ENCODE results near the gene EXOC4.

EXOC4 gene

GRCh38 chr7:133662276-133662675, 409.4 kb downstream of the EXOC4 start:
- TF ChIP-seq CTCF (IDR thresholded peaks at IDR 0.05) = no peak

GRCh38 chr7:133662830-133663229, 410.0 kb downstream of the EXOC4 start:
- TF ChIP-seq CTCF (IDR thresholded peaks at IDR 0.05) = no peak

DNA sequence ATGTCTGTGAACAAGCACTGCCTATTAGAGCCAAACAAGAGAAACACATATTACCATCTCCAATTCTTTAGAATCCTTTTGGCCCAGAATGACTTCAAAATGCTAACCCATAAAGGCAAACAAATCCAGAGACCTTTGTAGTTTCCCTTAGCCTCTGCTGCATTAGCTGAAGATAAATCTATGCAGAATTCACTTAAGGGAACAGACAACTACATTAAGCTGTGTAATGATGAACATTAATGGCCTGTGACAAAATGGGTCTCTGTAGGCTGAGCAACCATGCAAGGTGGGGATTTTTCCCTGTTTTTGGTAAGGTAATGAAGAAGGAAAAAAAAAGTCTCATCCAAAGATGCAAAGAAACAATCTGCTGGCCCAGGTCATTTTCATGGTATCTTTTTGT, 411.6 kb downstream of the EXOC4 start:
- no peak for TF ChIP-seq CTCF (IDR thresholded peaks at IDR 0.05)

DNA sequence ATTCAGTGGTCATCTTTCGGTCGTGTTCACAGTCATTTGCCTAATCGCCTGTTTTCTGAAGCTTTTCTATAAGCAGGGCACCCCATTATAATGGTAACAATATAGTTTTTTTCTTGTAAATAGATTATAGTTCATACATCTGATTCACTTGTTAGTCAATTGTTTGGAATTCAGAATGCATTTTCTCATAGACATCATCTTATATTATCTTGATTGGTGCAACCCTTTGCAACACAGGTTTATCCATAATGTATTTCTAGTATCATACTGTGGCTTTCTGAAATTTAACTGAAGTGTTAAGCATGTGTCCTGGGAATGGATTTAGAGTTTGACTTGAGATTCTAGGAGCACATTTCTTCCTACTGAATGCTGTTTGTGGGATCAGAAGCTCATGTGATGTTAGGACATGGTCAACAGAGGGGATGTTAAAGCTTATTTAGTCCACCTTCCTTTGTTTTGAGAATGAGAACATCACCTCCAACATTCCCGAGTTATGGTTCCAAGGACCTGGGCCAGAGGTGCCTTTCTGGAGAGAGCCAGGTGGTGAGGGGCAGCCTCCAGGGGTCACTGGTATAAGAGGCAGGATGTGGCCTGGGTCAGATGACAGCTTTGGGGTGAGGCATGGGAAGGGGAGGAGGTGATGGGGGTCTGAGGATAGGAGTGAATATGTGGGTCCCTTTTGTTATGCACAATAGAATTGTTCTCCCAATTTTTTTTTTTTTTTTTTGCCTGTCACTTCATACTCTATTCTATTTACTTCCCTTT, 415.6 kb downstream of the EXOC4 start:
- no peak for TF ChIP-seq CTCF (IDR thresholded peaks at IDR 0.05)

- no peak for TF ChIP-seq CTCF (IDR thresholded peaks at IDR 0.05)
Observed at GRCh38 chr7:133669061-133669455, 416.2 kb downstream of the EXOC4 start.

DNA sequence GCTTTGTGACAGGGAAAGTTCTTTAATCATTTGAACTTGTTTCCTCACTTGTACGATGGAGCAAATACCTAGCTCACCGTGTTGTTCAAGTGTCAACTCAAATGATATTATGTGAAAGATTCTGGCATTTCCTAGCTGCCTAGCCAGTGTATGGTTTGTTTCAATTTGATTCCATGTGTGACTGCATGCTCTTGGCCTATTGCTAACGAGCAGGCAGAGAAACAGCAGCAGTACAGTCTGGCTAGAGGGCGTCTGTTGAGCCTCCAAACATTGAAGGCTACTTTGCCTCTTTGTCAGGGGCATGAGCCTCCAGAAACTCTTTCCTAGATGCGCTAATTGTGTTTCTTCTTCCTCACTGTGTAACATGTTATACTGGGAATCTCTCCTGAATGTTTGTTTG, 417.4 kb downstream of the EXOC4 start:
- no peak for TF ChIP-seq CTCF (IDR thresholded peaks at IDR 0.05)

DNA sequence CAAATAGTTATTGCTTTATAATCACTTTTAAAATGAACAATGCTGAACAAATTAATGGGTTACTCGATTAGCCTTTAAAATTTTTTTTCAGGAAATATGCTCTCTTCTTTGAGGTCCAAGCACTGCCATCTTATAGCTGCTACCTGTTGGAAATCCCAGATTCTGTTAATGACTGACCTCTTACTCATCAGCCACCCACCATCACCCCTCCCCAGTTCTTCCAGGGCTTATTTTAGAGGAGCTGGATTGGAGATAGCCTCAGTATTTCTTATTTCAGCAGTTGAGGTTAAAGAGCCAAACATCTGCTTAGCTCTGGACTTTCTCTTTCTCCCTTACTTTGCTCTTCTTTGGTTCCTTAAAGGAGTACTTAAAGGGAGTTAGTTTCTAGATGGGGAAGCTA, 420.0 kb downstream of the EXOC4 start:
- no peak for TF ChIP-seq CTCF (IDR thresholded peaks at IDR 0.05)

All from LNCAP (cell line).